Activated CD8-positive, alpha-beta T cell treated with anti-CD3 and anti-CD28 coated beads for 36 hours (primary cell): Measurements from ENCODE around the gene TRAF3IP1. TPM values are rescaled to one million over a fixed set of nuclear protein-coding genes. Genes with fewer than 3 reads are reported as not detected.

Experiments used
- ATAC-seq: fragments of 200-7000 bp; cut with Tn5 transposase; one replicate; pipeline ENCODE4 v1.10.0; 2021; ENCODE audit warnings: mild to moderate bottlenecking, moderate library complexity
- CTCF ChIA-PET: fragments of 350-600 bp; sonication (Branson Sonifier 250); formaldehyde crosslinking; loops from one replicate; lab custom pipeline; 2021; ENCODE audit warnings: antibody characterized with exemption; lab: Charles Lee
- POLR2A ChIA-PET: fragments of 350-600 bp; sonication (Branson Sonifier 250); formaldehyde crosslinking; loops from one replicate; lab custom pipeline; 2021; ENCODE audit warnings: antibody characterized with exemption; lab: Charles Lee
- DNase-seq: peaks from one replicate; pipeline ENCODE4 v3.0.0-alpha.2; 2020
- H3K27ac Mint-ChIP-seq: one replicate; pipeline ENCODE4 v1.8.0; 2021; ENCODE audit warnings: mild to moderate bottlenecking, mixed read lengths
- H3K27me3 Mint-ChIP-seq: one replicate; pipeline ENCODE4 v1.8.0; 2021; ENCODE audit warnings: mixed read lengths
- H3K36me3 Mint-ChIP-seq: one replicate; pipeline ENCODE4 v1.8.0; 2021; ENCODE audit warnings: low read depth, mixed read lengths
- H3K4me1 Mint-ChIP-seq: one replicate; pipeline ENCODE4 v1.8.0; 2021; ENCODE audit warnings: low read depth, mixed read lengths
- H3K4me3 Mint-ChIP-seq: one replicate; pipeline ENCODE4 v1.8.0; 2021; ENCODE audit warnings: mild to moderate bottlenecking, moderate library complexity, mixed read lengths
- H3K9me3 Mint-ChIP-seq: one replicate; pipeline ENCODE4 v1.8.0; 2021; ENCODE audit warnings: mixed read lengths
- intact Hi-C: fragments of 100-400 bp; cut with micrococcal nuclease; formaldehyde crosslinking; loops from one replicate; pipeline ENCODE4 v1.10.0; 2022
- total RNA-seq, 2 experiments: library from RNA; stranded (reverse); gene quantifications; one replicate each; pipeline ENCODE4 v1.2.3, GENCODE V29; 2021
- TF ChIP-seq, protein P1 (sequence below): fragments of 200-600 bp; IDR thresholded peaks from one replicate; pipeline ENCODE4 v1.8.0; 2022; ENCODE audit warnings: antibody characterized with exemption, mild to moderate bottlenecking

TRAF3IP1 gene
- total RNA-seq, 2 experiments from 2014 or later: 7.1 to 7.9 TPM

DNA sequence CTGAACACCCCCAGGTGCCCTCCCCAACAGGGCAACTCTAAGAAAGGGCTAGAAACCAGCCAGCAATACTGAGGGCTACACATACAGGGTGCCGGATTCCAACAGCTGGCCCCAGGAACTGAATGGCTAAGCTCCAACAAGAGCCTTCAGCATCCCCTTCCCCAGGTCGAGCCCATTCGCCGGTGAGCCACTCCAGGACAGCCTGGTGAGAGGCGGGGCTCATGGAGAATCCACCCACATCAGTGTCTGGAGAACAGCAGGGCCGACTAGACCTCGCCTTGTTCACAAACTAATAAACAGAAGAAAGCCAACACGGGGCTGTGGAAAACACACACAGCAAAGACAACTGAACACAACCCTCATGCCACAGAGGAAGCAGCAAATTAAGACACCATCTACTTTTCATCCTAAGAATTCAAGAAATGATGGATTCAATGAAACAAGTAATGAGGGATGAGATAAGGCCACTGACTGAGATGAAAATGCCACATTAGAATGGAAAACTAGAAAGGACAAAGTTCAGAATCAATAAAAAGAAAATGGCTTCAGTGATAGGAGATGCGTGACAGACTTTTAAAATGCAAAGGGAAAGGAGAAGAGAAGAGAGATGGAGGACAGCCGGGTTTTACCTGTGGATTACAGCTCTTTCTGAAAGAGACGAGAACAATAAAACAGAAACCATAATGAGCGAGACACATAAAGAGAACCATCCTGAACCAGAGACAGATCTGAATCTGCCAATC lies 40.1 kb upstream of the TRAF3IP1 start:
- ChIA-PET CTCF (no interaction called here), POLR2A (interaction anchor here (0.6 to 2.1 kb wide), 2 partner anchors 8 to 91 kb away, joined by 3 to 9 read pairs; partner anchors contain the start of gene PER2)
- Mint-ChIP-seq H3K27ac (no peak overlapping the region), H3K9me3 (no peaks in the 10 kb centered on the region), H3K36me3 (peaks cover 5% of the 10 kb centered on the region), H3K27me3 (no peaks in the 10 kb centered on the region), H3K4me3 (no peak overlapping the region), H3K4me1 (peaks cover 18% of the 10 kb centered on the region)
- TF ChIP-seq, protein P1, sequence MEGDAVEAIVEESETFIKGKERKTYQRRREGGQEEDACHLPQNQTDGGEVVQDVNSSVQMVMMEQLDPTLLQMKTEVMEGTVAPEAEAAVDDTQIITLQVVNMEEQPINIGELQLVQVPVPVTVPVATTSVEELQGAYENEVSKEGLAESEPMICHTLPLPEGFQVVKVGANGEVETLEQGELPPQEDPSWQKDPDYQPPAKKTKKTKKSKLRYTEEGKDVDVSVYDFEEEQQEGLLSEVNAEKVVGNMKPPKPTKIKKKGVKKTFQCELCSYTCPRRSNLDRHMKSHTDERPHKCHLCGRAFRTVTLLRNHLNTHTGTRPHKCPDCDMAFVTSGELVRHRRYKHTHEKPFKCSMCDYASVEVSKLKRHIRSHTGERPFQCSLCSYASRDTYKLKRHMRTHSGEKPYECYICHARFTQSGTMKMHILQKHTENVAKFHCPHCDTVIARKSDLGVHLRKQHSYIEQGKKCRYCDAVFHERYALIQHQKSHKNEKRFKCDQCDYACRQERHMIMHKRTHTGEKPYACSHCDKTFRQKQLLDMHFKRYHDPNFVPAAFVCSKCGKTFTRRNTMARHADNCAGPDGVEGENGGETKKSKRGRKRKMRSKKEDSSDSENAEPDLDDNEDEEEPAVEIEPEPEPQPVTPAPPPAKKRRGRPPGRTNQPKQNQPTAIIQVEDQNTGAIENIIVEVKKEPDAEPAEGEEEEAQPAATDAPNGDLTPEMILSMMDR: no peak
- DNase-seq (no peak), ATAC-seq (no peak)
- intact Hi-C loops: no loop called here

DNA sequence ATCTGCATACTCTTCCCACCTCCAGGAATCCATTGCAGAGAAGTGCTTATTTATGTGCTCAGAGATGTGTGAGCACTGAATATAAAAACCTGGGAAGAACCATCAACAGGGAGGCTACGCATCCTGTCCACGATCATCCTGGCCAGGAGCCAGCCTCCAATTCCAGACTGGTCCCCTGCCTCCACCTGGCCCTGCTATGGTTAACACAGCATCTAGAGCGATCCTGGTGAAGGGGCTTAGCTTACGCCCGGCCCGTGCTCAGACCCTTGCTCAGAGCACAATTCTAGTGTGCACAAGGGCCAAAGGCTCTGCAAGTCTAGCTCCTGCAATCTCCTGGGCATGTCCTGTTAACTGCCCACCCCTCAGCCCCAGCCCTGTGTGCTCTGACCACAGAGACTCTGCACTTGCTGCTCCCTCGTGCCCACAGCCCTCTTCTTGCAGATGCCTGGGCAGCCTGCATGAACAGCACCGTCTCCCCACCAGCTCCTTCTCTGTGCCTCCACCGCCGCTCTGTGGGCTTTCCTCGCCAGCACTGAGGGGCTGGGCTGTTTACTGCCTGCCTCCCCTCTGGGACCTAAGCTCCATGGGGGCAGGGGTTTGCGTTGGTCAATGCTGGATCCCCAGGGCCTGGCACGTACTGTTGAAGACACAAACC lies 38.4 kb upstream of the TRAF3IP1 start:
- Mint-ChIP-seq H3K4me1 (peaks cover 32% of the 10 kb centered on the region), H3K4me3 (no peak overlapping the region), H3K36me3 (peaks cover 2% of the 10 kb centered on the region), H3K27me3 (no peaks in the 10 kb centered on the region), H3K9me3 (no peaks in the 10 kb centered on the region), H3K27ac (no peak overlapping the region)
- ATAC-seq (no peak), DNase-seq (no peak)
- intact Hi-C loops: no loop called here
- TF ChIP-seq, protein P1: no peak
- ChIA-PET CTCF (interaction anchor here (5.3 kb wide), 1 partner anchor 18 kb away, joined by 29 read pairs; no protein-coding TSS in a partner anchor), POLR2A (interaction anchor here (1.1 kb wide), 1 partner anchor 9 kb away, joined by 4 read pairs; no protein-coding TSS in a partner anchor)

DNA sequence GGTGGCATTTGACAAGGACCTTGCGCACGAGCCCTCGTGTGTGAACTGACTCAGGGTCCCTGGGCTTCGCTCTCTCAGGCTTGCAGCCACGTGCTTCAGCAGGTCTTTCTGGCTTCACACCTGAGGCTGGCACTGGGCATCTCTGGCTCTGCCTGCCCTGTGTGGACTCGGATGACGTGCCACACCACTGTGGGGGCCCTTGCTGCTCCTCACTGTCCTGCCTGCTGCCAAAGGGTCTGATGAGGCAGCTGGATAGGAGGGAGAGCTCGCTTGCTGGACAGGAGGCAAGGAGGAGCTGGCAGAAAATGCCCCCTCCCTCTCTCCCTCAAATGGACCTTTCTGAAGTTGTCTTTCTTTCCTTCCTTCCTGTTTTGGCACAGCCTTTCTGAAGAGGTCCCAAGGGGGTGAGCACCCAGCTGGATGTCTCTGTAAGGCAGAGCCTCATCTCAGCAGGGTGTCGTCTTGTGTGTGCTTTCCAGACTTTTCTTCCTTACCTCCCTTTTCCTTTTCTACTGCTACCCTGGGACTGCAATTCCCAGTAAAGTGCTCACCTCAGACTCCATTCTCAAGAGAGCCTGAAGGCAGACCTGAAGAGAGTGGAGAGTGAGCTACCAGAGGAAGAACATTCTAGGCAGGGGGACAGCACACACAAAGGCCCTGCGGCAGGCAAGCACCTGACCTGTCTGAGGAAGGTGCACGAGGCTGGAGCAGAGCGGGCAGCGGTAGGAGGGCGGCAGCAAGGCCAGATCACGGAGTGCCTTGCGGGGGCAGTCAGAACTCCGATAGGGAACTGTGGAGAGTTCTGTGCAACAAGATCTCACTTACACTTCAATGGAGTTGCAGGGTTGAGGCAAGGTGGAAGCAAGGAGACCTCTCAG lies 37.2 kb upstream of the TRAF3IP1 start:
- ATAC-seq: no peak
- Mint-ChIP-seq H3K4me3 (no peak overlapping the region), H3K27ac (no peak overlapping the region), H3K27me3 (no peaks in the 10 kb centered on the region), H3K36me3 (peaks cover 2% of the 10 kb centered on the region), H3K9me3 (no peaks in the 10 kb centered on the region), H3K4me1 (peaks cover 39% of the 10 kb centered on the region)
- POLR2A ChIA-PET: interaction anchor here (0.6 to 1.1 kb wide), 2 partner anchors 11 to 468 kb away, joined by 3 to 4 read pairs; no protein-coding TSS in a partner anchor
- intact Hi-C loops: no loop called here
- CTCF ChIA-PET: interaction anchor here (5.3 kb wide), 1 partner anchor 19 kb away, joined by 29 read pairs; no protein-coding TSS in a partner anchor
- TF ChIP-seq, protein P1: no peak
- no peak for DNase-seq

DNA sequence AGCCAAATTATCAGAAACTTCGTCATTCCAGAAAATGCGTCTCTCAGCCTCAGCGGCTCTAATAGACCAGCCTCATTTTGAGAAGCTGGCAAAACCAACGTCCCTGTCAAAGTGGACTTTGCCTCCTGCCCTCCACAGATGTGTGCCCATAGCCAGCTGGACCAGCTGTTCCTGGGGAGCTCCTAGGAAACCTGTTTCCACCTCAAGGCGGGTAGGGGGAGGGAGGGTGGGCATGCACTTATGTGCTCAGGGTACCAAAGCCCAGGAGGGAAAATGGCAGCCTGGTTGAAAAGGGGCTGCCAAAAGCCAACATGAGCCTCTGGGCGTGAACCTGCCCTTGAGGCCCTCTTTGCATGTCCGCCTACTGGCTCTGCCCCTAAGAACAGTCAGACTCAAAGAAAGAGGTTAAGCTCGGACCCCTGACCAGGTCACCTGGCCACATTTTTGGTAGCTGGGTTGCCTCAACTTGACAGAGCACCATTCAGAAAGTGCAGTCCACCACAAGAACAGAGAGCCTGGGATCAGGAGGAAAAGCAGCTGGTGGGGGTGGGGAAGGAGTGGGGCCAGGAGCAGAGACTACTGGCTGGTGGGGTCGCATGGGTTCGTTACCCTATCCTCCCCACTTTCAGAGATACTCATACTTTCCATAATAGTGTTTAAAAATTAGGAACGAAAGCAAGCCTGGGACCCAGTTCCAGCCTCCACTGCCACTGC lies 35.4 kb upstream of the TRAF3IP1 start:
- Mint-ChIP-seq H3K4me3 (no peak overlapping the region), H3K36me3 (peaks cover 2% of the 10 kb centered on the region), H3K27ac (no peak overlapping the region), H3K27me3 (no peaks in the 10 kb centered on the region), H3K9me3 (no peaks in the 10 kb centered on the region), H3K4me1 (peaks cover 47% of the 10 kb centered on the region)
- TF ChIP-seq, protein P1: no peak
- CTCF ChIA-PET: interaction anchor here (1.4 to 5.3 kb wide), 2 partner anchors 21 to 28 kb away, joined by 3 to 29 read pairs; no protein-coding TSS in a partner anchor
- no peak for ATAC-seq
- no peak for DNase-seq
- POLR2A ChIA-PET: no interaction called here
- intact Hi-C loops: no loop called here
